Subcutaneous adipose tissue (tissue), 4 donors: ENCODE measurements around the gene CMYA5. TPM values are rescaled to one million over a fixed set of nuclear protein-coding genes. Genes with fewer than 3 reads are reported as not detected.

Experiments used
- total RNA-seq, 4 donors: library from RNA; depleted of rRNA; stranded (reverse); fragments of >200 nt; gene quantifications; one replicate each; pipeline ENCODE4 v1.1.0, GENCODE V29; 2016
- TF ChIP-seq, protein P1 (sequence below): fragments of 450-650 bp; IDR thresholded peaks from one replicate; pipeline ENCODE4 v1.5.1; 2016; ENCODE audit warnings: low read depth, mild to moderate bottlenecking, control low read depth, antibody characterized with exemption, moderate library complexity

Gene CMYA5
- total RNA-seq, 4 donors from 2014 or later, result 3.4 to 10.5 (median 8.9) TPM

DNA sequence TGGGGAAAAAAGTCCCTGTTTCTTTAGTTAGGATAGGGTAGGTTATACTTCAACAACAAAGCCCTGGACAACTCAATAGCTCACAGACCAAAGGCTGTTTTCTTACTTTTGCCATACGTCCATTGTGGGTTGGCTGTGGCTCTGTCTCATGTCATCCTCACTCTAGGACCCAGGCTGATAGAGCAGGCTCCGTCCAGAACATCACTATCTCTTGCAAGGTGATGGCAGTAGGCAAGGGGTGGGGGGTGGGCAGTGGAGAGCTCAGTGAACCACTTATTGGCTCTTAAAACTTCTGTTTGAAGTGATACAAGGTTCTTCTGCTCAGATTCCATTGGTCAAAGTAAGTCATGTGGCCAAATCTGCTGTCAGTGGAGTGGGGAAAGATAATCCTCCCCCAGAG is 126.4 kb downstream of the CMYA5 start:
- TF ChIP-seq, protein P1, sequence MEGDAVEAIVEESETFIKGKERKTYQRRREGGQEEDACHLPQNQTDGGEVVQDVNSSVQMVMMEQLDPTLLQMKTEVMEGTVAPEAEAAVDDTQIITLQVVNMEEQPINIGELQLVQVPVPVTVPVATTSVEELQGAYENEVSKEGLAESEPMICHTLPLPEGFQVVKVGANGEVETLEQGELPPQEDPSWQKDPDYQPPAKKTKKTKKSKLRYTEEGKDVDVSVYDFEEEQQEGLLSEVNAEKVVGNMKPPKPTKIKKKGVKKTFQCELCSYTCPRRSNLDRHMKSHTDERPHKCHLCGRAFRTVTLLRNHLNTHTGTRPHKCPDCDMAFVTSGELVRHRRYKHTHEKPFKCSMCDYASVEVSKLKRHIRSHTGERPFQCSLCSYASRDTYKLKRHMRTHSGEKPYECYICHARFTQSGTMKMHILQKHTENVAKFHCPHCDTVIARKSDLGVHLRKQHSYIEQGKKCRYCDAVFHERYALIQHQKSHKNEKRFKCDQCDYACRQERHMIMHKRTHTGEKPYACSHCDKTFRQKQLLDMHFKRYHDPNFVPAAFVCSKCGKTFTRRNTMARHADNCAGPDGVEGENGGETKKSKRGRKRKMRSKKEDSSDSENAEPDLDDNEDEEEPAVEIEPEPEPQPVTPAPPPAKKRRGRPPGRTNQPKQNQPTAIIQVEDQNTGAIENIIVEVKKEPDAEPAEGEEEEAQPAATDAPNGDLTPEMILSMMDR, result no peak

DNA sequence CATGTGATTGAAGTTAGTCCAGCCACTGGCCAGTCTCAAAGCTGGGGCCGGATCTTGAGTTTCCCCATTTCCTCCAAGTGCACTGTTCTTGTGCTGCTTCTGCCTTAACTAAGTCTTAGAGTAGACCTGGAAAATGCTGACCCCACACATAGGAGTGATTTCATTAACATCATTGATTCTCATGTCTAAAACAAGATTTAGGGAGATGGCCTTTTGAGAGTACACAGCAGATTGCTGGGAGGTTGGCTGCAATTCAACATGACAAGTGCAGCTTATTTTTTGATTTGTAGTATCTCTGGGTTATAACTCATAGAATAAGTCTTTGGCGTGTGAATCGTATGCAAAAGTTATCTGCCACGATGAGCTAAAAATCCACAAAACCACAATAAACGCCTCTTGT is 131.0 kb downstream of the CMYA5 start:
- TF ChIP-seq, protein P1, result no peak

DNA sequence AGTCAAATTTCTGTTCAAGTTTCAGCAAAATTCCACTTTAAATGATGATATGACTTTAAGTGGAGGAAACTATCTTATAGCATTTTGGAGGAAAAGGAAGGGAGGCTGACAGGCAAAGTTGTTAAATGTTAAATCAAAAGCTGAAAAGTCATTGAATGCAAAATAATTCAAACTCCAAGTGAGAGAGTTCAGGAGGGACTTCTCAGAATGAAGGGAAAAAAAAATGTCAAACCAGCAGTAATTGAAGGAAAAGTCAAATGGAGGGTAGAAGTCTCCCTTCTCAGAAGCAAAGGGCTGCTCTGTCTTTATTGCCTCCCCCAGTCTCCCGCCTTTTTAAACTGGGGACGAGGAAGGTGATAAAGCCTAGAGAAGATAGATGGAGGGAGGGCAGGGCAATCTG is 134.8 kb downstream of the CMYA5 start:
- TF ChIP-seq, protein P1, result no peak

DNA sequence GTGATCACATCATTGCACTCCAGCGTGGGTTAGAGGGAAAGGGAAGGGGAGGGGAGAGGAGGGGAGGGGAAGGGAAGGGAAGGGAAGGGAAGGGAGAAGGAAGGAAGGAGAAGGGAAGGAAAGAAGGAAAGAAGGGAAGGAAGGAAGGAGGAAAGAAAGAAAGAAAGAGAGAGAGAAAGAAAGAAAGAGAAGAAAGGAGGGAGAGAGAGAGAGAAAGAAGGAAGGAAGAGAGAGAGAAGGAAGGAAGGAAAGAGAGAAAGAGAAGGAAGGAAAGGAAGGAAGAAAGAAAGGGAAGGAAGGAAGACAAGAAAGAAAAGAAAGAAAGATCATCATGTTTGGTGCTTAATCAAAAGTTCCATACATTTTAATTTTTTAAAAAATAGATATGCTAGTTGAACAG is 136.2 kb downstream of the CMYA5 start:
- TF ChIP-seq, protein P1, result no peak

DNA sequence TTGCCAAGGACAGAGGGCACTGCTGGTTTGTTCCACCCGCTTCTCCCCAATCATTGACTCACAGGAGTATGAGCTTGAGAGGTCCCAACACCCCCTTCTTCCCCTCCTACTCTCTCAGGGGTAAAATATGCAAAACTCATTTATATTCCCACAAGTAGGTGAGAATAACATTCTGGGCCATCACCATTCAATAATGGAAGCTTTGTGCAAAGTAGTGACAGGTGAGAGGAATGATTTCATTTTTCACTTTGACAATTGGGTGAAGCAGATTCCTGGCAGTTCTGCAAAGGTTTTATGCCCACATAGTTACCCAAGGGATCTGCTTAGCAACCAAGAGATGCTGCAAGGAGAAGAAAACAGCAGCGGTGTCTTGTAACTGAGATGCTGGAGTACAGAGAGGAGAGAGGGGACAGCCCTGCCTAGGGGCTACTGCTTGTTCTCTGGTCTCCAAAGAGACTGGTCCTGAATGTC is 137.6 kb downstream of the CMYA5 start:
- TF ChIP-seq, protein P1, result no peak

DNA sequence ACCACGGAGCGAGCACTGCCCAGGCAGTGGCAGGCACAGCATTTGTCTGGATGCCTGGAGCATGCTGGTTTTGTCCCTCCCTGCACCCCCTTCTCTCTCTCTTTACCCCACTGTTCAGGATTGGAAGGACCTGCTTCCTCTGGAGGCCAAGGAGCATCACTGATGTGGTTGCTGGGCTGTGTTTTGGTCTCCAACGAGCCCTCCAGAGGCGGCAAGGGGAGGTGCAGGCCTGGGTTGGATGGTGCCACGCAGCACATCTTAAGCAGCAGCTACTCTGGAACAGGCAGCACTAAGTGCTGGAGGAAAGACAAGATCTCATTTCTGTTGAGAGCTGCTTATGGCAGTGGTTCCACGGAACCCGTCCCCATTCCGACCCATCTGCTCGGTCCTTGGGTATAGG is 139.6 kb downstream of the CMYA5 start:
- TF ChIP-seq, protein P1, result no peak

DNA sequence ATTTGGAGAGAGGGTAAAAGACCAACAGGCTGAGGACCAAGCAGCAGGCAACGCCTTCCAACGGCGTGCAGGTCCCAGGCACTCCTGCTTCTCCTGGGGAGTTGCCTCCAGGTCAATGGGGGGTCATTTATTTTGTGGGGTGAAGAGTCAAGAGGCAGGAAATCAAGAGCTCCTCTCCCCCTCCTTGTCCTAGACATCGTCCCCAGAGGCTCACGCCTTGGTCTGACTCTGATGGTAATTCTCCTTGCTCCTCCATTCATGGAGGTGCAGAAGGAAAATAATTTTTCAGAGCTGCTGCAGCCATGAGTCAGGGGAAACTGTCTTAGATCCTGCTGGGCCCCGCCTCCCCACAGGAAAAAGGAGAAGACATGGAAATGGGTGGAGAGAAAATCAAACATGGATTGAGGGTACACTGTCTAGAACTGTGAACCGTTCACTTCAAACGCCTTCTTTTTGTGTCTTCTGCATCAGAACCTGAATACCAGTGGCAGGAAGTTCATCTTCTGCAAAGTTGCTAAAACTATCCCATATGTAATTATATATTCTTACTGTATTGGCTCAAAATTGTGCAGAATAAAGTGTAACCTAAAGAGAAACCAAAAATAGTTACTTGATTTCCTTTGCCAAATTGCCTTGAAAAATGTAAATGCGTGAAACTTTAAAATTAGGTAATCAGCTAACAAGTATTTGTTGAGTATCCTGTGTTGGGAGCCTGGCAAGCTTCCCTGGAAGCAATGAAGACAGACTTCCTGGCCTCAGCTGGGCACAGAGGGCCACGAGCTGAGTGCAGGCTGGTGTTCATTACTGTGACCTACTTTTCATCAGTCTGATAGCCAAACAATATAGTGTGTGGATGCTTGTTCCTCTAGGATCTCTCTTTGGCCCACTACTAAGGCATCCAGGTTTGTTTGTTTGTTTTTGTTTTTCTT is 142.0 kb downstream of the CMYA5 start:
- TF ChIP-seq, protein P1, result no peak
